ENCODE data around the gene SLC16A8.

The SLC16A8 gene

DNA sequence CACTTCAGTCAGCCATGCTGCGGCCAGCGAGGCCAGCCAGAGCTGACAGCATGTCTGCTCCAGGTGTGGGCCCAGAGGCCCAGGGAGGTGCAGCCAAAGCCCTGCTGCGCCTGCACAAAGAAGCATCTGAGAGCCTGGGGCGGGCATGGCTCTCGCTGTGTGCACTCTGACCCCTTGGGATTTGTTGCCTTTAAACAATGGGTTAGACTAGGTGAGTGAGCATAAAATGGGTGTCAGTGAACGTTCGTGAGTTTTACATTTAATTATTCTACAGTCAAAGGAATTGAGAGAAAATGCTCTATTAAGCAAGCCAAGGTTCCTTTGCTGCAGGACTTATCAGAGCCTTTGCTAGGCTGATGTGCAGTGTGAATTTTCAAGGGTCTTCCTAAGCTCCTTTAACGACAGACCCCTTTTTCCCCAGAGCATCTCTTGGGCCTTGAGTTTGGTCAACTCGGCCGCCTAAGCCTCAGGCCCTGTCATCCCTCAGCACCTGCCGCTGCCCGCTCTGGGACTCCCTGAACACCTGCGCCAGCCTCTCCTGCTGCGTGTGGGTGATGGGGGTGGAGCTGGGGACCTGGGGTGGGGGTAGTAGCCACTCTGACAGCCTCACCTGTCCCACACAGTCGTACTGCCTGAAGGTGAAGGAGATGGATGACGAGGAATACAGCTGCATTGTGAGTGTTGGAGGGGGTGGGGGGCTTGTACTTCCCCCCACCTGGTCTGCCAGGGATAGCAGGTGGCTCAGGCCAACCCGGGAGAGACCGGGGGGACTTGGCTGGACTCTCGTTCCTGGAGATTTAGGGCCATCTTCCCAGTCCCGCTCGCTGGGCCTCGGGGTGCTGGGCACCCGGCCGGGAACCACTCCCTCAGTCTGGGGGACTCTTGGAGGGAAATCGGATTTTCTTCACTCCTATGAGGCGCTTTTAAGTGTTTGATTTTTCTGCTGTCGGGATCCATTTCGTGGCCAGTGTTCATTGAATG is 10.5 kb downstream of the SLC16A8 start:
- no peak for DNase-seq (ENCODE audit: low read depth in 3 of 3)

GRCh38 chr22:38072322-38073149 is 11.4 kb downstream of the SLC16A8 start:
- no peak for DNase-seq (ENCODE audit: low read depth in 3 of 3)

DNA sequence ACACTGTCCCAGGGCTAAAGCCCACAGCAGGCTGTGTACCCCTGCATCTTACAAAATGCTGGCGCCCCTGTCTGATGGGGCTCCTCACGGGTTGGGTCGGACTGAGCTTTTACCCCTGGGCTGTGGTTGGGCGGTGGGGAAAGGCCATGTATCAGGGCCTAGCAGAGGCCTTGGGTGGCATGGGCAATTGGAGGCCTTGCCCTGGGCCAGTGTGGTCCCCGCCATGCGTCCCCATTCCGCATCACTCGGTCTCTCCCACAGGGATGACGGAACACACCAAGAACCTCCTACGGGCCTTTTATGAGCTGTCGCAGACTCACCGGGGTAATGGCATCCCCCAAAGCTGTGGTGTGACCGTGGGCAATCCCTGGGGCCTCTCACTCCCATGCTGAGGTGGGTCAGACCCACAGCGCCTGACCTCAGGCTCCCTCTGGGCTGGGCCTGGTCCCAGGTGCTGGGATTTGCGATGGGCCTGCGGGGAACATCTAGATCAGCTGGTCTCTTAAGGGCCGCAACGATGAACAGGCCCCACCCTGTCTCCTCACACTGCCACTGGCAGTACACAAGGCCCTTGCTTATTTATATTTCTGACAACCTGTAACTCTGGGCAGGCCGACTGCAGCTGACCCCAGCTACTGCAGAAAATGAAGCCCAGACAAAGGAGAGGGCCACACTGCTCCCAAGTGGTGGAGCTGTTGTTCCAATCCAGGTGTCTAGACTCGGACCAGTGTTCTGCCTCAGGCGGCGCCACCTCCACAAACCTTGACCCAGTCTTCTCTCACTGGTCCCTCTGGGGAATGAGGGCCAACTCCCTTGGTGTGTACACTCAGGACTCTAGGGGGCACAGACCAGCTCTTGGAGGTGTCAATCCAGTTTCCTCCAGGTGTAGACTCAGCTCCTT is 12.3 kb downstream of the SLC16A8 start:
- DNase-seq (ENCODE audit: low read depth in 3 of 3) = no peak

DNA sequence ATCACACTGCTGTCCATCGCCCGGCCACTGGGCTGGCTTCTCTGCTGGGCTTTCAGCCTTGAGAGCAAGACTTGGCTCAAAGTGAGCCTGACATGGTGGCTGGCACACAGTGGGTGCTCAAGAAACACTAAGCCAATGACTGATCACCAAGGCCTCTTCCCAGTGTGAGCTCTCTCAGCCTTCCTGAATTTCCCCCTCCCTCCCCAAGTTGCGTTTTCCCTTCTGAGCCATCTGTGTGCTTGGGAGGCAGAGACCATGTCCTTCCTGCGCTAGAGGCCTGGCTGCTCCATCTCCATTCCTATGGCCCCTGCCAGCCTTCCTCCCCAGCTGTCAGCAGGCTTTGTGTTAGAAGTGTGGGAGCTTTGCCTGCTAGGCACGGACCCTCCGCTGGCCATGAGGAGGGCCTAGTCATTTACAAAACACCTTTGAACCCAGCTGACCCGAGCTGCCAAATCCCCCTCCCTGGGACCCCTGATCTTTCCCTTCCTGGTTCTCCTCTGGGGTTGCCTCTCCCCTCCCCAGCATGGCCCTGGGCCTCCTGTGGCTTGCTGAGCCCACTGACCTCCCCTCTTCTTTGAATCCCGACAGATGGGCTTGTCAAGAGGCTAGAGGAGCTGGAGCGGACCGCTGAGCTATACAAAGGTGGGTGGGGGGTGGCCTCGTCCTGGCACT is 13.6 kb downstream of the SLC16A8 start:
- no peak for DNase-seq (ENCODE audit: low read depth in 3 of 3)

DNA sequence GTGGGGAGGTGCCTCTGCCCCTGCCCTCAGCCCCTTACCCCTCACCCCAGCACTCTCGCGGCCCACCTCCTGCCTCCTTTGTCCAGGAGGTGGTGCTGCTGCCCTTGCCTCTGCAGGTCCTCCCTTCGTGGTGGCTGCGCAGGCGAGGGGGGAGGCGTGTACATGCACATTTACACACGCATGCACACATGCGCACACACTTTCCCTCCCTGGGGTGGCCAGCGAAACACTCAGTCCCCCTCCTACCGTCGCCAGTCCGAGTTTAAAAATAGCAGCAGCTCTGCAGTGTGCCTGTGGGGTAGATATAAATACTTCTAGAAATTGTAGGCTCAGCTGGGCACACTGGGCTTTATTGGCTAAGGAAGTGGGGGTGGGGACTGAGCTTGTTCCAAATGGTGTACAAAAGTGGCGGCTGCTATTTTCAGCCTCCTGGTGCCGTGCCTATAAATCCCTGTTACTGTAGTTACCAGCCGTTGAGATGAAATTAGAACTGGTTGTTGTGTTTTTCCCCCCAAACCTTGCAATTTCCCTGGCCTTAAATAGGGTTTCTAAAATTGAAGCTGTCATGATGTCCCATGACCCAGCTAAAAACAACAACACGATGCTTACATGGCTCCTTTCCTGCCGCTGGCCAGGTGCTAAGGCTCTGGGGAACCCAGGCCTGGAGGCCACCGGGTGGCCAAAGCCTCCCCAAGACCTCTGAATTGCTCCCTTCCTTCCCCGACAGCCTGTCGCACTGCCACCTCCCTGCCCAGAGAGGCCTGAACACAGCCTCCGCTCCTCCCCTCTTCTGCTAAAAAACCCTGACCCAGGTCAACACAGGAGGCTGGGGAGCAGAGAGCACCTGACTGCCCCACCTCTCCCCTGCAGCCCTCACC is 14.4 kb downstream of the SLC16A8 start:
- no peak for DNase-seq (ENCODE audit: low read depth in 3 of 3)

- DNase-seq (ENCODE audit: low read depth in 3 of 3) = no peak
These were observed 15.2 kb downstream of the SLC16A8 start for GRCh38 chr22:38068641-38069371.

DNA sequence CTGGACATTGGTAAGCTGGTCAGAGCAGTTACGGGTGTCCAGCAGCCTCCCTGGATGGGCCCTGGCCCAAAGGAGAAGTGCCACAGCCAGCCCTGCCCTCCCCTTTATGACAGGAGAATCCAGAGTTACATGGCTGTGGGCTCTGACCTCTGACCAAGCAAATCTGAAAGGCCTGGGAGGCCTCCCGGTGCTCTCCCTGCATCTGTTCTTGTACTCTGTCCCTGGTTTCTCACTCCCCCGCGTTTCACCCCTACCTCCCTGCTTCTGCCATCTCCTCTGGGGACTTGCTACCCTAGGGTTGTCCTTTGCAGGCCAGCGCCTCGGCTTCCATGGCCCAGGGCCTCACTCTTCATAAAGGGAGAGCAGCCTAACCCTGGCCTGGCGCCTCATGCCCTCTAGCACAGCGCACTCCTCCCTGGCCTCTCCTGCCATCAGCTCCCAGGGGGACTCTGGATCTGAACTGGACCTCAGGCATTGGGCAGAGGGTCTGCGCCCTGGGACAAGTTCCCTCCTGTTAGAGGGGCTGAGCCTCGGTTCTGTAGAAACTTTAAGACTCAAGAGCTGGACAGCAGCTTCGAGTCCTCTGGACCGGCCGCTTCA is 16.1 kb downstream of the SLC16A8 start:
- DNase-seq (ENCODE audit: low read depth in 3 of 3) = no peak

- no peak for DNase-seq (ENCODE audit: low read depth in 3 of 3)
These were observed 17.0 kb downstream of the SLC16A8 start for GRCh38 chr22:38067028-38067415.

GRCh38 chr22:38066381-38067027 is 17.5 kb downstream of the SLC16A8 start:
- DNase-seq (ENCODE audit: low read depth in 3 of 3) = no peak

DNA sequence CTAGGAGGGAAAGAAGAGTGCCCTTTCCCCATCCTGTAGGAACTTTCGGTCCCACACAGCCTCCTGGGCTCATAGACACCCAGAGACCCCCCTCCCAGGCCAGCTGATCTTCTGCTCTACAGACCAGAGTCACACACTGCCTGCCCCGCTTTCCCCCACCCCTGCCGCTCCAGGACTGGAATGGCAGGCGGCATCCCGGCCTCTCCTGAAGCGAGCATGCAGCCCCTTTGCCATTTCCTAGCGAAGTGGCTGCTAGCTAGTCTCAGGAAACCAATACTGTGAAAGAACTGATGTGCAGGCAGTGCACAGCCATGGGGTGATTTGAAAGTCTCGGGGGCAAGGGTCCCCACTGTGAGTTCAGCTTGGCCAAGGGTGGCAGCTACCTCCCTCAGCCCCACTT is 18.4 kb downstream of the SLC16A8 start:
- DNase-seq (ENCODE audit: low read depth in 3 of 3) = no peak

GRCh38 chr22:38062791-38063190 is 21.2 kb downstream of the SLC16A8 start:
- DNase-seq (ENCODE audit: low read depth in 3 of 3) = no peak

GRCh38 chr22:38056969-38057891 is 26.8 kb downstream of the SLC16A8 start, which contains the start of gene PICK1:
Gene PICK1, plus strand, starts transcription at chr22:38057404. Its CDS starts 406 bp downstream, at chr22:38057810.
- peak; percentile 75 to 84 (median 78) for DNase-seq (ENCODE audit: low read depth in 3 of 3)

- DNase-seq (ENCODE audit: low read depth in 3 of 3) = peak; percentile 48 to 60 (median 53)
These were observed 31.8 kb downstream of the SLC16A8 start for GRCh38 chr22:38051900-38052862.

DNA sequence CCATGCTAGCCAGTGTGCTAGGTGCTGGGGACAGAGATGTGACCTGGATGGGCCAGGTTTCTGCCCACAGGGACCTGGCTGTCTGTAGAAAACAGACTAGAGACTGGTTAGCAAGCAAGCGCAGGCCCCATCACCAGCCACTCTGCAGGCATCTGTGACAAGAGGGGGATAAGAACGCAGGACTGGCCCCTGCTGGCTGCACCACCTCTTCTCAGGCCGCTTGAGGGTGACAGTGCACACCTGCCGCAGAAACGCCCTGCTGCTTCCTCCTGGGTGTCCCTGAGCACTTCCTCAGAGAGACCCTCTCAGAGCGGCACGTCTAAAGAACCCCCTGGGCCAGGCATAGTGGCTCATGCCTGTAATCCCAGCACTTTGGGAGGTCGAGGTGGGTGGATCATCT is 32.7 kb downstream of the SLC16A8 start:
- DNase-seq (ENCODE audit: low read depth in 3 of 3) = no peak

GRCh38 chr22:38050720-38051119 is 33.3 kb downstream of the SLC16A8 start:
- no peak for DNase-seq (ENCODE audit: low read depth in 3 of 3)

Data from stimulated activated CD4-positive, alpha-beta T cell treated with anti-CD3 and anti-CD28 coated beads, TNF-alpha, amount 100 ng/mL, for 48 hours (primary cell).